ENCODE results near the gene DLD.

- no peak for TF ChIP-seq CTCF (IDR thresholded peaks at IDR 0.05; ENCODE audit: poor library complexity)
- TF ChIP-seq EZH2 (IDR thresholded peaks at IDR 0.05; ENCODE audit: borderline replicate concordance) = no peak
- TF ChIP-seq EZH2phosphoT487 (IDR thresholded peaks at IDR 0.05; ENCODE audit: low read depth, severe bottlenecking, unreplicated experiment) = no peak
Observed at GRCh38 chr7:107860981-107861652, 29.9 kb upstream of the DLD start.
